Hematopoietic multipotent progenitor cell treated with erythropoietin and hydrocortisone succinate and interleukin-3 and kit ligand, for 6 days (in vitro differentiated cells): ENCODE measurements around the gene RXFP3.
"Not testable (repeated sequence)": the region's sequence is repeated elsewhere in the genome, so short reads cannot be mapped to it uniquely, and the experiment has no call there.

Source experiments
- DNase-seq: peaks from one replicate; pipeline ENCODE4 v3.0.0-alpha.2; 2015

The RXFP3 gene

GRCh38 chr5:33936381-33937016, at the start of gene RXFP3:
Gene RXFP3 (plus strand): TSS chr5:33936386. CDS start chr5:33936741, 355 bp downstream.
- DNase-seq, result peak; percentile 4

GRCh38 chr5:33887268-33887667, 48.9 kb upstream of the RXFP3 start:
- no peak for DNase-seq

GRCh38 chr5:33888587-33888986, 47.6 kb upstream of the RXFP3 start:
- no peak for DNase-seq

- DNase-seq, result no peak
These were observed 45.8 kb upstream of the RXFP3 start for GRCh38 chr5:33890131-33891032.

- DNase-seq, result no peak
These were observed 44.8 kb upstream of the RXFP3 start for GRCh38 chr5:33891446-33891787.

- DNase-seq, result no peak
These were observed 44.2 kb upstream of the RXFP3 start, which contains the start of gene ADAMTS12 for GRCh38 chr5:33891788-33892619. Gene ADAMTS12 (minus strand): TSS chr5:33891990. CDS start chr5:33891856, 134 bp downstream.

GRCh38 chr5:33892620-33893137, 43.5 kb upstream of the RXFP3 start:
- no peak for DNase-seq

GRCh38 chr5:33894566-33894965, 41.6 kb upstream of the RXFP3 start:
- DNase-seq, result no peak

GRCh38 chr5:33901156-33901555, 35.0 kb upstream of the RXFP3 start:
- DNase-seq, result no peak

GRCh38 chr5:33903118-33903517, 33.1 kb upstream of the RXFP3 start:
- no peak for DNase-seq

GRCh38 chr5:33905381-33905780, 30.8 kb upstream of the RXFP3 start:
- DNase-seq, result no peak

GRCh38 chr5:33906248-33906647, 29.9 kb upstream of the RXFP3 start:
- not testable (repeated sequence) for DNase-seq

GRCh38 chr5:33914844-33915243, 21.3 kb upstream of the RXFP3 start:
- DNase-seq, result not testable (repeated sequence)

- DNase-seq, result no peak
These were observed 15.2 kb upstream of the RXFP3 start for GRCh38 chr5:33921002-33921401.

- no peak for DNase-seq
These were observed 10.9 kb upstream of the RXFP3 start for GRCh38 chr5:33925278-33925677.

- DNase-seq, result no peak
These were observed 8.5 kb upstream of the RXFP3 start for GRCh38 chr5:33927685-33928084.

GRCh38 chr5:33928283-33928682, 7.9 kb upstream of the RXFP3 start:
- DNase-seq, result no peak

GRCh38 chr5:33929925-33930690, 6.1 kb upstream of the RXFP3 start:
- no peak for DNase-seq

- DNase-seq, result no peak
These were observed 5.0 kb upstream of the RXFP3 start for GRCh38 chr5:33931136-33931535.

- no peak for DNase-seq
These were observed 2.4 kb upstream of the RXFP3 start for GRCh38 chr5:33933723-33934169.

- DNase-seq, result no peak
These were observed 2.0 kb upstream of the RXFP3 start for GRCh38 chr5:33934176-33934575.

GRCh38 chr5:33936004-33936380, 194 bp upstream of the RXFP3 start:
- DNase-seq, result peak; percentile 68
